HG03521 (cell line): ENCODE results near the gene SURF4.

Source experiments
- ATAC-seq: cut with Tn5 transposase; IDR thresholded peaks from one replicate; pipeline ENCODE4 v1.9.1; 2021; ENCODE audit warnings: mild to moderate bottlenecking, moderate library complexity; ENCODE audit not compliant: unreplicated experiment

SURF4 gene

GRCh38 chr9:133375724-133376654 lies at the start of gene SURF4, which contains the start of gene STKLD1:
Gene SURF4 (minus strand): TSS chr9:133376060. CDS start chr9:133375969, 91 bp downstream.
Gene STKLD1 (plus strand): TSS chr9:133376366. CDS start chr9:133376474, 108 bp downstream.
- peak; percentile 92 for ATAC-seq

- ATAC-seq: no peak
These were observed 49.3 kb upstream of the SURF4 start for GRCh38 chr9:133425049-133425632.

- no peak for ATAC-seq
These were observed 48.3 kb upstream of the SURF4 start for GRCh38 chr9:133424187-133424586.

- no peak for ATAC-seq
These were observed 47.4 kb upstream of the SURF4 start for GRCh38 chr9:133423216-133423615.

- no peak for ATAC-seq
These were observed 46.0 kb upstream of the SURF4 start, which contains the start of gene ADAMTS13 for GRCh38 chr9:133421615-133422542. Gene ADAMTS13 (plus strand): TSS chr9:133422367. CDS start chr9:133422444, 77 bp downstream.

- no peak for ATAC-seq
These were observed 44.5 kb upstream of the SURF4 start for GRCh38 chr9:133420392-133420827.

GRCh38 chr9:133419005-133419404 lies 43.1 kb upstream of the SURF4 start:
- no peak for ATAC-seq

GRCh38 chr9:133417541-133418461 lies 41.9 kb upstream of the SURF4 start, which contains the start of gene REXO4:
Gene REXO4 (minus strand): TSS chr9:133418010. CDS start chr9:133417844, 166 bp downstream.
- ATAC-seq: no peak

- ATAC-seq: no peak
These were observed 39.3 kb upstream of the SURF4 start for GRCh38 chr9:133415170-133415569.

- no peak for ATAC-seq
These were observed 32.2 kb upstream of the SURF4 start for GRCh38 chr9:133408042-133408441.

GRCh38 chr9:133406480-133407307 lies 30.8 kb upstream of the SURF4 start:
- no peak for ATAC-seq

- ATAC-seq: no peak
These were observed 29.9 kb upstream of the SURF4 start for GRCh38 chr9:133405508-133406438.

GRCh38 chr9:133404454-133405002 lies 28.7 kb upstream of the SURF4 start:
- ATAC-seq: no peak

GRCh38 chr9:133403766-133404453 lies 28.1 kb upstream of the SURF4 start:
- no peak for ATAC-seq

GRCh38 chr9:133402689-133403088 lies 26.8 kb upstream of the SURF4 start:
- no peak for ATAC-seq

- ATAC-seq: no peak
These were observed 25.7 kb upstream of the SURF4 start for GRCh38 chr9:133401588-133401987.

GRCh38 chr9:133400292-133400691 lies 24.4 kb upstream of the SURF4 start:
- no peak for ATAC-seq
